NCI-H345 (cell line): ENCODE results near the gene GALNT12.

Source experiments
- DNase-seq: peaks from one replicate; lab custom pipeline; 2025; lab: John Stamatoyannopoulos, UW

GALNT12 gene

DNA sequence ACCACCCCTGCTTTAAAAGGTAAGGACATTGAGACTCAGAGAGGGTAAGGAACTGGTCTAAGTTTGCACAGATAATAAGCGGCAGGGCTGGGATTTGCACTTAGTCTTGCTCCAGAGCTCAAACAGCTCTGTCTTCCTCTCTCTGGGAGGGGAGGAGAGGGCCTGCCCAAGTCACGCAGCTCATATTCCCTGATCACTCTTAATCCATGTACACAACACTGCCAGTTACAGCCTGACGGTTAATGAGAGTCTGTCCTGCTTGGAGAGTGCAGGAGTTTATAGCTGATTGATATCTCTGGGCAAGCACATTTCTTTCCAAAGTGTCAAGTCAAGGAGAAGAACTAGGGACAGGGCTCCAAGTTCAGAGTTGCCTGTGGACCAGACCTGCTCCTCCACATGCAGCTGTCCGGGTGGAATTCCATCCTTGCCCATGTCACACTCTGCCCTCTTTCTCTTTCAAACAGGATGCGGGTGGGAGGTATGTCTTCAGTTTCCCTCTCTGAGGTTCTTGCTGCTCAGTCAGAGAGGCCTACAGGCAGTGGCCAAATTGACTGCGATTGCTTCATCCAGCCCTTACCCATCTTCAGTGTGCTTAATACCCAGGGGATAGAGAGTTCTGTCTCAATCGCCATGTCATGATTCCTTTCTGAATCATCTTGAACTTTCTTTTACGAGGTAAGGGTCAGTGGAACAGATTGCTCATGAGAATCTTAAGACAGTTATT, 54.5 kb downstream of the GALNT12 start:
- no peak for DNase-seq

DNA sequence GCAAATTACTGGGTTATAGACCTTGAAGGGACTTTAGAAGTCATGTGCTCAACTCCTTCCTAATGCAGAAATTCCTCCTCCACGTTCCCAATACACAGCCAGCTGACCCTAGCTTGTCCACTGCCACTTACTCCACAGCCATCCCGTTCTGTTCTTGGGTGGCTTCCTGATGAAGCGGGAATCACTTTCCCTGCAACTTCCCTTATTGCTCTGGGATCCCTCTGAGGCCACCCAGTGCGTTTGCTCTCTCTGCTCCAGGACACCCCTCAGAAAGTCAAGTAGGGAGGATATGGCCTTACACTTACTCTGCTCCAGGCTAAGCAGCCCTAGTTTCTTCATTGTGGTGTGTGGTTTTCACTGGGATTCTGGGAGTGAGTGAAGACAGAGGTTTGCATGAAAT, 55.5 kb downstream of the GALNT12 start:
- DNase-seq: no peak

DNA sequence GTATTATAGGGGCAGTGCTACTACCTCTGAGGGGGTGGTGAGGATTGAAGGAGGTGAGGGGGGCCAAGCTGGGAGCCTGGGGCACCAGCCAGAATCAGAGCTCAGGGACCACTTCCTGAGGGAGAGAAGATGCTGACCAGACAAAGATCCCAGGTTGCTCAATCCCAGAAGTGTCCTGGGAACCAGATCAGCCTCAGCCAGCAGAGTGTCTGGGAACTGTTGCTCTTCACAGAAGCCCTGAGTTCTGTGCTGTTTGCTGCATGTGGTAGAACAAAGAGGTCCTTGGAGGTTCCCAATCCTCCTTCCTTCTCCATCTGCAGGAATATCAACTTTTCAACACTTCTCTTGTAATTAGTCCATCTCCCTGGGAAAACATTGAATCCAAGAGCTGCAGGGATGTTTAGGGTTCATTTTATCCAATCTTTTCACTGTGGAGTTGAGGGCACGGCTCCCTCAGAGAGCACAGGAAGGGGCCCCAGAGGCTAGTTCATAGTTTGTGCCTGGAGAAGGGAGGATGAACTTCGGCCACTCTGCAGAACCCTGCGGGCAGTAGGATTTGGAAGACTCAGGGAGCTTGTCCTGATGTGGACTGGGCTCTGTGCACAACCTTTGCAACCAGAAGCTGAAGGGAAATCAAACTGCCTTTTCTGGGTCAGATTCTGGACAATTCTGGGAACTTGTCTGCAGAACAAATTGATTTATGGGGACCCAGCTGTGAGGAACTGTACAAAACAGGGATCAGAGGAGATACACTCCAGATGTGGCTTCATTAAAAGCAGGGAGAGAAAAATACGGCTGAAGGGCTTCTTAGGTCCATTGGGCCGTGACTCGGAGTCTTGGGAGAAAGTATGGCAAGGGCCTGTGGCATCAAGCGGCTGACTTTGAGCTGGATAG, 57.1 kb downstream of the GALNT12 start:
- DNase-seq: no peak

DNA sequence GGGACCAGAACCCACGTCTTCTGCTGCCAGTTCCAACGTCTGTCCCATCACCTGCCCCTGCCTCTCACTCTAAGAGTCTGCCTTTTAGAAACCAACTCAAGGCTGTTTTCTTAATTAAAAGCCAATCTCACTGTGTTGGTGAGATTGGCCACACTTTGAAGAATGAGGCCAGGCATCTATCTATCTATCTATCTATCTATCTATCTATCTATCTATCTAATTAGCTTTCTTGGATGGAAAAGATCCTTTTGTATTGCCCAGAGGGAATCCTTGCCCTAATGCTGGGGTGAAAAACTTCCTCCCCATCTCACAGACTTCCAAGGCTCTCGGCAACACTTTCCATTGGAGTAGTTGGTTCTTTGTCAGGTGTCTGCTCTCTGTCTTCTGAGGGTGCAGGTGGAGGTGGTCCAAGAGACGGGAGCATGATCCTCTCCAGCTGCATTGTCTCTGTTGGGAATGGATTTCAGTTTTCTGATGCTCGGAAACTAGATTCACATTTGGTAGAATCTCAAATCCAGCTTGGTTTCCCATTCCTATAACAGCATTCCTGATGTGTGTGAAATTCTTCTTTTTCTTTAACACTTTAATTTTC, 57.9 kb downstream of the GALNT12 start:
- no peak for DNase-seq

DNA sequence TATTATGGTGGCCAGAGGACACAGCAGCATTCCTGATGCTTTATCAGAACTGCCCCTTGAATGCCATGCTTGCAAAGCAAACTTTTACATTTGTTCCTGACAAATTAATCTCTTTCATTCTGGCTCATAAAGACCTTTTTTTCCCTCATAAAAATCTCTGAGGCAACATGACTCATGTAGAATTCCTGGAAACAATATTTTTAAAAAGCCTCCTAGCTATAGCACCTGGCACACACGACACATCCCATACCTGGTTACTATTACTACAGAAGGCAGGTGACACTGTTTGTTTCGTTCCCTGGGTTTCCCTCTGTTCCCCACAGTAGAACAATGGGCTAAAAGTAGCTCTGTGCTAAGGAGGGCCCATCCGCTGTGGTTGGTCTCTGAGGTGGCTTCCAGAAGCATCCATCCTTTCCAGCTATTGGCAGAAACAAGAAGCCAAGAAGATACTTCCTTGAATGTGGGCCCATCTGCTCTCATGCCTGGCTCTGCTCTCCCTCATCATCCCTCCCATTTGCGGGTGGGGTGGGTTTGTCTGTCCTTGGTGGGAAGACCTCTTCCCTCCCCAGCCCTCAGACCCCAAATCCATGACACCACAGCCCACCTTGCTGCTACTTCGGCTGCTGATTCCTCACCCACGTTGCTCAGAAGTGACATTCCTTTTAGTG, 59.1 kb downstream of the GALNT12 start:
- DNase-seq: no peak

DNA sequence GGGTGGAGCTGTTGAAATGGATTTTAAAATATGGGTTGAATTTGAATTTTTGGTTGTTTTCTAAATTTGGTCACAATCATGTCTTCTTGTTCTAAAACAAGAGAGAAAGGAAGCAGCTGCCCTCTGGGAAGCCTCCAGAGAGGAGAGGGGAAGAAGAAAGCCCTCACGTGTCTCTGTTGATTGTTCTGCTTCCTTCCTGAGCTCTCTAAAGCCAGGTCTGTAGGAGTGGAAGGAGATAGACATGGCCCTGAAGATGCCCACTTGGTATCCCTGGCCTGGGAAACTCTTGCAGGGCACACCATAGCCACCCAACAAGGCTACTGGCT, 59.6 kb downstream of the GALNT12 start:
- DNase-seq: no peak

DNA sequence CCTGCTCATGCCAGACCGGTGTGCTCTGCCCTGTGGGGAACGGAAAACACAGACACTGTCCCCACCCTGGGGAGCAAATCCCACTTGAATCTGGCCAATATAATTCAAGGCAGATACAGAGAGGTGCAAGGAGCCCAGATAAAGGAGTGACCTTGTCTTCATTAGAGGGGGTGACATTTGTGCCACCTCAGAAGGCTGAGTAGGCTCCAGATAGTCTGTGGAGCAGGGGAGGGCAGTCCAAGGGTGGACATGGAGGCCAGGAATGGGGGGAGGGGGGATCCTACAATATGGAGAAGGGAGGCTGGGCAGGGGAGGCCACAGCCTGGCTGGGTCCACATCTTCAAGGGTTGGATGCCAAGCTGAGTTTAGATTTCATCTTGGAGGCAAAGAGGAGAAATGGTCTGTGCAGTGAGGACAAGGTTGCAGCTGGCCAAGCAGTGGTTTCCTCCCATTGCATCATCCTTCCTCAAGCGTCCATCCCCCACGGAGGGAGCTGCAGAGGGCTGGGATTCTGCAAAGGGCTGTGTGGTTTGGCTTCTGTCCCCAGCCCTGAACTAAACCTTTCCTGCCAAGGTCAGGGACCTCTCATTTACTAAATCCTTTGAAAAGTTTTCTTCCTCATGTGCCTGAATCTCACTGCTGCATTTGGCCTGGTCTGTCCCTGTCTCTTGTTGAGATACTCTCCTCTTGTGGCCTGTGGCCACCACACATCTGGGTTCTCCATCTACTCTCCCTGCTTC, 60.1 kb downstream of the GALNT12 start:
- no peak for DNase-seq

DNA sequence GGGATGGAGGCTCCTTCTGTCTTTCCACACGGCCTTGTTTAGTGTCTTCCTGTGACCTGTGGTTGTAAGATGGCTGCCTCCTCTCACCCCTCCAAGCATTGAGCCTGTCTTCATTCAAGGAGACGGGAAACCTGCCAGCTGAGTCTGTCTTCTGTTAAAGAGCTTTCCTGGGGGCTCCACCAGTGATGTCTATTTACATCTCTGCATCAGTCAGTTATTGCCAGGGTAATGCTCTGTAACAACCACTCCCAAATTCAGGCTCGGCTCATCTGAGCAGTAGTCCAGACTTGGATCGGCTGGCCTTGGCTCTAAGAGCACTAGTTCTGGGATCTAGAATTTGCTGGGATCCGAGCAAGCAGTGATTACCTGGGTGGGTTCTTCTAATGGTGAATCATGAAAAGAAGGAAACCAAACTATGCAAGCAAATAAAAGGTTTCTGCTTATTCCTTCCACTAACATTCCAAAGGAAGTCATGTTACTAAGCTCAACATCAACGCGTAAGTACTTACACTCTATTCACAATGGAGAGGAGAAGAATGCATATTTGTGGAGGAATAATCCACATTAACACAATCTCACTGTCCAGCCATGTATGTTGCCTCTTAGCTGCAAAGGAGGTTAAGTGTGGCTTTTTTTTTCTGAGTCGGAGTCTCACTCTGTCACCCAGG, 61.7 kb downstream of the GALNT12 start:
- no peak for DNase-seq

DNA sequence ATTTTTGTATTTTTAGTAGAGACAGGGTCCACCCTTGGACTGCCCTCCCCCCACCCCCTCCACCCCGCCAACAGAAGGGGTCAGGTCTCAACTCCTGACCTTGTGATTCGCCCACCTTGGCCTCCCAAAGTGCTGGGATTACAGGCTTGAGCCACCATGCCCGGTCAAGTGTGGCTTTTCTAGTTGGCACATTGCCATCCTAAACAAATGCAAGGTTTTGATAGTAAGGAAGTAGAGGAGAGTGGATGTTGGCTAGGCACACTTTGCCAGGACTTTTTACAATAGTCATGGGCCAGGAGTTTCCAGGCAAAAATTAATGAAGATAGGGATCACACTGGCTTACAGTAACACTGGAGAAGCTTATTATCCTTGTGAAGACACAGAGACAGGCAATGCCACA, 62.4 kb downstream of the GALNT12 start:
- DNase-seq: no peak

DNA sequence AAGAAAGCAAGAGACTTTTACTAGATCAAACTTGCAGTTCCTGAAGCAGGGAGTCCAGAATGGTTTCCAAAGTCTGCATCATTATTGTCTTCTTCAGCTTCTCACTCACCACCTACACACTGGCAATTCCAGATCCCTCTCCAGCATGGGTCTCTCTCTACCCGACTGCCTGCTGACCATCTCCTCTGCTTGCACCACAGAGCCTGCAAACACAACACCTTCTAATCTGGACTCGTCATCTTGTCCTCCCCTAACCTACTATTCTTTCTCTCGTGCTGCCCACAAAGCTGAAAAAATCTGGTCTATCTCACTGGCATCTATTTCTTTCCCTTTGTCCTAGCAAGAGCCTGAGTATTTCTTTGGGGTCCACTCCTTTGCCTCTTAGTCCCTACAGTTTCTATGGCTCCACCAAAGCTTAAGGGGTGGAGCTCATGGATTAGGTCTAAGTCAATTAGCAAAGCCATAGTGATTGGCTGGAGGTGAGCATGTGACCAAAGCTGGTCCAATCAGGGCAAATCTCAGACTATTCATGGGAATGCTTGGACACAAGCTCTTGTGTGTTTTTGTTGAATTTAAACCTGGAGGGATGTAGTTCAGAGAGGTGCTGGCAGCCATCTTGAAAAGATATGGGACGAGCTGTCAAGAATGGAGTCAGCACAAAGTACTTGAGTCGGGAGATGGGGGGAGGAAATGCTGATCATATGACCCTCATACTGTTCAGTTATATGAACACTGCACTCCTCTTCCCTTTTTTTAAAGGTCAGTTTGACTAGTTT, 63.5 kb downstream of the GALNT12 start:
- DNase-seq: no peak

DNA sequence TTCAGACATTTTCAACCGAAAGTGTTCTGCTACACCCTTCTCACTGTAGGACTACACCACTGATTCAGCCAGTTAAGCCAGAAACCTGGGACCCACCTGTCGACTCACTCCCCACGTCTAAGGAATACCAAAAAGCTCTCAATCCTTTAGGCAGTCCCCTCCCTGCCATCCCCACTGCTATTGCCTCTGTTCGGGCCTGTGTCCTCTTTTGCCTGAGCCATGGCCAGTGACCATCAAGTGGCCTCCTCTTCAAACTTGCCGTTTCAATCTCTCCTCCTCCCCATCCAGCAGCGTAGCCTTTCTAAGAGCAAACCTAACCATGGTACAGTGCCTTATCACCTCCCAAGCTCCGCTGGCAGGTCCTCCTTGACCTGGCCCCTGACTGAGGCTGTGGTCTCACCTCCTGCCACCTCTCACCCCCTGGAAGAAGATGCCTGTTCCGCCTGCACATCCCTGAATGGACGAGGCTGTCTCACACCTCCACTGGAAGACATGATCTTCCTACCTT, 64.1 kb downstream of the GALNT12 start:
- DNase-seq: no peak

DNA sequence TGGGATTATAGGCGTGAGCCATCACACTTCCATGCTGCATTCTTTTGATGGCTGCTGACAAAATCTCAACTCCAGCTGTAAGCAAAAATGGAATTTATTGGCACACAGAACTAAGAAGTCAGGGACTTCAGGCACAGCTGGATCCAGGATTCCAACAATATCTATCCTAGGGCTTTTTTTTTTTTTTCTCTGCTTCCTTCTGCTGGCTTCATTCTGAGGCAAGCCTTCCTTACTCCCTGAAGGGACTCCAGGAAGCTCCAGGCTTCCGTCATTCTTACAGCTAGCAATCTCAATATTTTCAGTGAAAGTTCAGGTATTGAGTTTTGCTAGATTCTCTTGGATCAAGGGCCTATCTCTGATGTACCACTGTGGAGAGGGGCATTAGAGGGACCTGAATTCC, 66.1 kb downstream of the GALNT12 start:
- DNase-seq: no peak

DNA sequence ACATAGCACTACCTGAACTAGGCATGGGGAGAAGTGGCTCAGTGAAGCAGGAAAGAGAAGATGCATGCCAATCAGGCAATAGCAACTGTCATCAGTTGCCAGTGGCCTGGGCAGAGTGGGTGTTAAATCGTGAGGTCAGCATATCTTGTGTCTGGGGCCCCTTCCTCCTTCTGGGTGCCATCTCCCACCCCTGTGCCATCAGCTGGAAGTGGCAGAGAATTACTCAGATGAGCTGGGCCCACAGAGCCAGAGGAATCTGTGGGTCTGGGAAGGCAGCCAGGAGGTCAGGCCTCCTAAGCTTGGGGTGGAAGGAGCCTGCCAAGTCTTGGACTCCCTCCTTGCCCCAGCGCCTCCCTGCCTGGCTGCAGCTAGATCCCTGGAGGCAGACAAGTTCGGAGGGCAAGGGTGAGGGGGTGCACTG, 66.5 kb downstream of the GALNT12 start:
- DNase-seq: no peak

DNA sequence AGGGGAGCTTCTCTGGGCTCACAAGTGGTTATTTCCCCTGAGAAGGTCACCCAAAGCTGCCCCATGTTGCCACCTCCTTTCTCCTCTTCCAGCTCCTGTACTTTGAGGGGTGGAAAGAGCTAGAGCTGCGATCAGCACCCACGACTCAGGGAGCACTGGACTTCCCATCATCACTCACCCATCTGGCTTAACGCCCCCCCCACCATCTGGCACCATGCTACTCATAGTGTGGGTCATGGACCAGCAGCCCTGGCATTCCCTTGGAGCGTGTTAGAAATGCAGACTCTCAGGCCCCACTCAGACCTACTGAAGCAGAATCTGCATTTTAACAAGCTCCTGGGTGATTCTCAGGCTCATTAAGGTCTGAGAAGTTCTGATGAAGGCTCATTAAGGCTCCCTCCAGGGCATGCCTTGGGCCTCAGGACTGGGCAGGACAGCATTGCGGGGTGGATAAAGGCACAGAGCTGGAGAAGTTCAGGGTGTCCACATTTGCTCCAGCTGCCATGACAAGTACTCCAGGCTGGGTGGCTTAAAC, 67.3 kb downstream of the GALNT12 start:
- DNase-seq: no peak

DNA sequence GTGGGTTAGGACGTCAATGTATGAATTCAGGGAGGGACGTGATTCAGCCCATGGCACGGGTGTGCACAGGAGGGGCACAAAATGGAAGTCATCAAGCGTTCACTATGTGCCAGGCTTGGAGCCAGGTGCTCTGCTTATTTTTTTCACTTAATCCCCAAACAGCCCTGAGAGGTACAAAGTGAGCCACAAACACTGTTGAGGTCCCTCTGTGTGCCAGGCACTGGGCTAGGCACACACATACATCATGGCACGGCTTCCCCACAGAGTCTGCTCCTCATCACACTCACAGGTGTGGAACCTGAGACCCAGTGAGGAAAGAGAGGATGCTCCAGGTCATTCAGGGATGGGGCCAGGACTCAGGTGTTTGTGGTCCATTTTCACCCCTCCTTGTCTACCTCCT, 68.1 kb downstream of the GALNT12 start:
- no peak for DNase-seq

DNA sequence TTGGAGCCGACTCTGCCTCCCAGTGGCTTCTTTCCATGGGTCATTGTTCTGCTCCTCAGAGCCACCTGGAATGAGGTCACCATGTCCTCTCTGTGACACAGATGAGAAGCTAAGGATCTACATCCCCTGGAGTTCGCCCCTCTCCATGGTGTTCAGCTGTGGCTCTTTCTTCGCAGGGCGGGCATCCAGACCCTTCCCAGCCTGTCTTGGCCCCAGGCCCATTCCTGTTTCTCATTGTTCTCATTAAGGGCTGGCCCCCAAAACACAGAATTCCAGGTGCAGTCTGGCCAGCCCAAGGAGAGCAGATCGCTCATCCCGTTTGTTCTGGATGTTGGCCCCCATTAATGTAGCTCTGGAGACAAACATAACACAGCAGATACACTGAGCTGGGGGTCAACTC, 69.8 kb downstream of the GALNT12 start:
- DNase-seq: no peak

DNA sequence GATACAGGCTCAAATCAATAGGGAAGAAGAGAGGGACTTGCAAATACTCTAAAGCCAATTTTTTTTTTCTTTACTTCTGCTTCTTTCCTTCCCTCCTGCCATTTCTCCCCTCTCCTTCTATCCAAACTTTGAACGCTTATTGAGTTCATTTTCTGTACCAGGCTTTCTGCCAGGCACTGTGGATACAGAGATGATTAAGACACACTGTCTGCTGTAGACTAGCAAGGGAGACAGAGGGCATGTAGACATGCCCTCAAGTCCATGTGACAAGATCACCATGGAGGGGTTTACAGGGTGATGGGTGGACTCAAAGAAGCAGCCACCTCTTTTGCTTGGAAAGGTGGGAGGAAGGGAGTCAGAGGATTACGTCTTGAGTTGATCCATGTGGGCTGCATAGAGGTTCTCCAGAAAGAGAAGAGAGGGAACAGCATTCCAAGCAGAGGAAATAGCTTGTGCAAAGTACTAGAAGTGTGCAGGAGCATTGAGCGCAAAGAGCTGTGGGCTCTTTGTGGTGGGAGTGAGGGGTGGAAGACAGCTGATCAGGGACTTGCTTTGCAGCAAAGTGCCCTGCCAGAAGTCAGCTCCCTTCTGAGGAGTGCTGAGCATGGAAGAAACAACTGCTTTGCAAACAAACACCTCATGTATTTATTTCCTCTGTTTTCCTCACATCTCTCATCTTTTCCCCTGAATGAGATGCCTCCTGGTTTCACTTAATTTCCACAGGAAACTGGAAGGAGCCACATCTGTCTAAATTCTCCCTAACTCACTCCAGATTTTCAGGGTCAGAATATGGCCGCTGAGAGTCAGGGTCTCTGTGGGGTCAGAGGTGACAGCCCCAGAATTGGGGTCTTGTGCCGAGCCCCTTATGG, 71.9 kb downstream of the GALNT12 start:
- no peak for DNase-seq

DNA sequence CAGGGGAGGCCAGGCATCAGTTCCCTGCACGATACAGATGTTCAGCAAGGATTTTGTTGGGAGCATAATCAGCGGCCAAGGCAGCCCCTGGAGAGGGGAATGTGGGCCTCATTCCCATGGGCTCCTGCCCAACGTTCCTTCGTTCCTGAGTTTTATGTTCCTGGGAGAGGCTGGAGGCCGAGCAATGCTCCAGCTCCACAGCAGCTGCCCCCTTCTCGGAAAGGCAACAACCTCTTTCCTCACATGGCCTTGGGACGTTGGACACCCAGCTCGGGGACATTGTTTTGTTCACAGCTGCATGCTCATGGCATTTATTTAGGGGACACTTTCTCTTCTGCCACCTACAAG, 72.5 kb downstream of the GALNT12 start:
- DNase-seq: no peak

DNA sequence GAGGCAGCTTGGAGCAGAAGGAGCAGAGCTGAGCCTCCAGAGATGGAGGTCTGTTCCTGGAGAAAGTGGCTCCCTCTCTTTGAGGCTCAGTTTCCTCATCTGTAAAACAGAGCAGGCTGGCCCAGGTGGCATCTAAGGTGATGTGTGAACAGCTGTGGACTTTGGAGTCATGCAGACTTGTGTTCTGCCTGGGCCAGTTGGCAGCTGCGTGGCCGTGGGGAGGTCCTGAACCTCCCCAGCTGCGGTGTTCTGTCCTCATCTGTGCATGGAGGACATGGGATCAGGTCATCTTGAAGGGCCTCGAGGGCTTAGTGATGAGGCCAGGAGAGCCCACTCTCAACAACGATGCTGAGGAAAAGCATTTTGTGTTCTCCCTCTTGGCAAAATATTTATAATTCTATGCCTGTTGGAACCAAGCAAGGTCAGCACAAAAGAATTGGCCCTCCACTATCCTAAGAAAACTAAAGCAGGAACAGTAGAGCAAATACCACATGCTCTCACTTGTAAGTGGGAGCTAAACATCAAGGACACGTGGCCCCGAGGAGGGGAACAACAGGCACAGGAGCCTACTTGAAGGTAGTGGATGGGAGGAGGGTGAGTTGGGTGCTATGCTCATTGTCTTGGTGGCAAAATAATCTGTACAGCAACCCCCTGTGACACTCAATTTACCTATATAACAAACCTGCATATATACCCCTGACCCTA, 73.0 kb downstream of the GALNT12 start:
- no peak for DNase-seq
